Measurements from ENCODE around the gene PLEKHG3.

Gene PLEKHG3

DNA sequence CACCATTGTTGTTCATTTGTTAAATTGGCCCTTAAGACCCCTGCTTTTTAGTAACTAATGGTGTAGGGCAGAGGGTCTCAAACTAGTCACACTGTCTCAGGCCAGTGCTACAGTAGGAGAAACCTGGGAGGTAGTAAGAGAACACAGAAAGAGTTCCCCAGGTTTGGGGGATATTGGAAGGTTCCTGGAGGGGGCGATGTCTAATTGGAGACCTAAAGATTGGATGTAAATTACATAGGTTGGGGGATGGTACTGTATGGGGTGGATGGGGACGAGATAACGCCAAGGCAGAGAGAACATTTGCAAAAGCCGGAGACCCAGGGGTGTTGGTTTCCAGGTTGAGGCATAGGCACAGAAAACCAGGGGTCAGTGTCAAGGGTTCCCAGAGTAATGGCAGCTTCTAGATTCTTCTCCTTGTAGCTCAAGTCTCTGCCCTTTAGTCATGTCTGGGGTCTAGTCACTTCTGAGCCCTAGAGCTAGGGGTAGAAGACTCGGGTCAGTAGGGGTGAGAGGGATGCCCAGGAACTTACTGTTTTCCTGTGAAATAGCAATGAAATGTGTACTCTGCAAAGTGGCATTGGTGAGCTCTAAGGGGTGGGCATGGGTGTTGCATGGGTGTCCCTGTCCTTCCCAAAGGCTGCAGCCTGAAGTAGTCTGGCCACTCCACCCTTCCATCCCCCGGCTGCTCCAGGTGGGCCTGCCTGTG lies 21.8 kb downstream of the PLEKHG3 start:
- DNase-seq (ENCODE audit: low read depth in 2 of 2, low spot score in 1 of 2), result no peak

DNA sequence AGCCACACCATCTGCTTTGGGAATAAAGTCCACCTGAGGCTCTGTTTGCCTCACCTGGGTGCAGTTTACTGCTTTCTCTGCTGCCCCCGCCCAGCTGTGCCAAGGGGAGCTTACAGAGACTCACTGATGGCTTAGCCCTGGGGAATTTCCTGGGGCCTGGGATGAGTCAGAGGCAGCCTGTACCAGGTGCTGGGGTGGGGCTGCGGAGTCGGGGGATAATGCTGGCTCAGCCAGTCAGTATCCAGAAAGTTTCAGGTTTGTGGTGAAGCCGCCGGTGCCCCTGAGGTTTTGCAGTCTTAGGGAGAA lies 22.3 kb downstream of the PLEKHG3 start:
- no peak for DNase-seq (ENCODE audit: low read depth in 2 of 2, low spot score in 1 of 2)

DNA sequence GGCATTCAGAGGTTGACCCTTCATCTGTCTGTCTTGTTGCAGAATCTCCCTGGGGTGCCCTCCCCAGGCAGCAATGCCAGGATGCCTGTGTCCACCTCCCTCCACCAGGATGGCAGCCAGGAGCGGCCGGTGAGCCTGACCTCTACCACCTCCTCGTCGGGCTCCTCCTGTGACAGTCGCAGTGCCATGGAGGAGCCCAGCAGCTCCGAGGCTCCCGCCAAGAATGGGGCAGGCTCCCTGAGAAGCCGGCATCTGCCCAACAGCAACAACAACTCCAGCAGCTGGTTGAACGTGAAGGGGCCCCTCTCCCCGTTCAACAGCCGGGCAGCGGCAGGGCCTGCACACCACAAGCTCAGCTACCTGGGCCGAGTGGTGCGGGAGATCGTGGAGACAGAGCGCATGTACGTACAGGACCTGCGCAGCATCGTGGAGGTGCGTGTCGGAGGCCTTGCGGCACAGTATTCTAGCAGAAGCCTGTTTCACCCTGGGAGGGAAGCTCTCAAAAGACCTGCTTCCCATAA lies 23.4 kb downstream of the PLEKHG3 start:
- no peak for DNase-seq (ENCODE audit: low read depth in 2 of 2, low spot score in 1 of 2)

DNA sequence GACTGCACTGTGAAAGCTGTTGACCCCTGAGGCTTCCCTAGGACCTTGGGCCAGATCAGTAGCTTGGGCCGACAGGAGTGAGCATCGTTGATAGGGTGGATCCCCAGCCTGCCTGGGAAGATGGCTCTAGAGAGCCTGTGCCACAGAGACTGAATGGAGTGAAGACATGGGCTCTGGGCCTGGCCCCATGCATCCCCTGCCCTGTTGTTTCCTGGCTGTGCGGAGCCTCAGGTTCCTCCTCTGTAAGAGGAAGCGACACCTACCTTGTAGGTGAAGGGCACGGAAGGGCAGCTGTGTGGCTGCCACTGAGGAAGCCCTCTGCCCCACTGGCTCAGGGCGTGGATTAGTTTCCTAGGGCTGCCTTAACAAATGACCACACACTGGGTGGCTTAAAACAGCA lies 23.9 kb downstream of the PLEKHG3 start:
- DNase-seq (ENCODE audit: low read depth in 2 of 2, low spot score in 1 of 2), result no peak

DNA sequence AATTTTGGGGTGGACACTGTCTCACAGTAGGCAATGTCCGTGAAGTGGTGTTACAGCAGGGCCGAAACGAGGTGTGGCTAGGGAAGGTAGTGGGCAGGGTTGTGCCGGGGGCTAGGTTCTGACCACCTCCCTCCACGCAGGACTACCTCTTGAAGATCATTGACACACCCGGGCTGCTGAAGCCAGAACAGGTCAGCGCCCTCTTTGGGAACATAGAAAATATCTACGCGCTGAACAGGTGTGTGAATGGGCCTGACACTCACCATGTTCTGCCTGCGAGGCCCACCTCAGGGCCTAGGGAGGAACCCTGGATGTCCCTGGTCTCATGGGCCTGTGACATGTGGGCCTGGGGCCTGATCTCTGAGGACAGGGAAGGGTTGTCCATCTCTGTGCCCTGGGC lies 24.6 kb downstream of the PLEKHG3 start:
- DNase-seq (ENCODE audit: low read depth in 2 of 2, low spot score in 1 of 2), result no peak

DNA sequence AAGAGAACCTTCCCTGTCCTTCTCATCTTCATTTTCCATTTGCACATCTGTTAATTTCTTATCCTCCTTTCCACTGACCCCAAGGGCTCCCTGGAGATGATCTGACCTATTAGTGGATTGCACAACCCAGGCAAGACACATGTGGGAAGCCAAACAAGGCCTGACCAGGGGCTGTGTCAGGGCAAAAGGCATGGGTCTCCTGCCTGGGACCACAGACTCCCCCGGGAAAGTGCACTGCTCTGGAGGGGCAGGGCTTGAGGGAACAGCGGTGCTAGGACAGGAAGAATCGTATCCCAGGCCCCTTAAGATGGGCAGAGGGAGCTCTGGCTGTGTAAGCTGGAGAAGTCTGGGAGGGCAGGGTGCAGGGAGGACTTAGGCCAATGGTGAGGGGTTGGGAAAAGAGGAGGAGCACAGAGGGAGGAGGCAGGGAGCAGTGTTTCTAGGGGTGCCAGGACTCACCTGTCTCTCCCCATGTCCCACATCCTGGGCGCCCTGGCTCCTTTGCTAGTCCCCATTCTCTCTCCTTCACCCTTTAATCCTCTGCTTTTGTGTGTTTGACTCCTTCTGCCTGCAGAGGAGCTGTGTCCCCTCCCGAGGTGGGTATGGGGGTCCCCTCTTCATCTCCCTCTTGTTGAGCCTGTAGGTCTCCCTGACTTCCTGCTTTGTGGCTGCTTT lies 25.3 kb downstream of the PLEKHG3 start:
- DNase-seq (ENCODE audit: low read depth in 2 of 2, low spot score in 1 of 2), result no peak

DNA sequence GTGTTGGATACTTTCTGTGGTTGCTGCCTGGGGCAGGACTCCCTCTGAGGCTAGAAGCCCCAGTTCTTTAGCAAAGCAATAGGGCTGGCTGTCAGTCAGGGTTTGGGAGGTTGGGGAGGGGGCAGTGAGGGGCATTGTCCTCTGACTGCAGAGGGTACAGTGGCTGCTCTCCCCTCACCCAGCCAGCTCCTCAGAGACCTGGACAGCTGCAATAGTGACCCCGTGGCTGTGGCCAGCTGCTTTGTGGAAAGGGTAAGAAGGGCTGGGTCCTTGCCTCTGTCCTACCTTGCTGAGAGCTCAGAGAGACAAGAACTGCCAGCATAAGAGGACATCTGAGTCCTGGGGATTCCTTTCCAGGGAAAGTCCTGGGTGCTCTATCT lies 25.8 kb downstream of the PLEKHG3 start:
- DNase-seq (ENCODE audit: low read depth in 2 of 2, low spot score in 1 of 2), result no peak

DNA sequence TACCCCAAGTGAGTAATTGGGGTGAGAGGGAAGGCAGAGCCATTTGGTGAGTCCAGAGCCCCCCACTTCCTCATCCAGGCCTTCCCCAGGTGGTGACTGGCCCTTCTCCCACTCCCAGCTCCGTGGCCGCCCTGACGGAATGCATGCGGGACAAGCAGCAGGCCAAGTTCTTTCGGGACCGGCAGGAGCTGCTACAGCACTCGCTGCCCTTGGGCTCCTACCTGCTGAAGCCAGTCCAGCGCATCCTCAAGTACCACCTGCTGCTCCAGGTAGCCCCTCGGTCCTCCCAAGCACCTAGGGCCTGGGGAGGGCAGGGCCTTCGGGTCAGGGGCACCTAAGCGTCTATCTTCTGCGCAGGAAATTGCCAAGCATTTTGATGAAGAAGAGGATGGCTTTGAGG lies 26.5 kb downstream of the PLEKHG3 start:
- DNase-seq (ENCODE audit: low read depth in 2 of 2, low spot score in 1 of 2), result no peak

DNA sequence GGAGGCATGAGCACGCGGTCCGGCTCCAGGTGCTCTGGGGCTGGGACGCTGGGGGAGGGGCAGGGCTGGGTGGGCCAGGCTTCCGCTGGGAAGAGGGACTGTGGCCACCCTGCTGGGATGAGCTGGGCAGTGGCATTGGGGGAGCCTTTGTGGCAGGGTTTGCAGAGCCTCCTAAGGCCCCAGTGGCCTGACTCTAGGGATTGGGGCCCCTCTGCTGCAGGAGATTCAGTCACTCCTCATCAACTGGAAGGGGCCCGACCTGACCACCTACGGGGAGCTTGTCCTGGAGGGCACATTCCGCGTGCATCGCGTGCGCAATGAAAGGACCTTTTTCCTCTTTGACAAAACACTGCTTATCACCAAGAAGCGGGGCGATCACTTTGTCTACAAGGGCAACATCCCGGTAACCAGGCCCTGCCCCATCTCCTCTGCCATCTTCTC lies 26.9 kb downstream of the PLEKHG3 start:
- no peak for DNase-seq (ENCODE audit: low read depth in 2 of 2, low spot score in 1 of 2)

DNA sequence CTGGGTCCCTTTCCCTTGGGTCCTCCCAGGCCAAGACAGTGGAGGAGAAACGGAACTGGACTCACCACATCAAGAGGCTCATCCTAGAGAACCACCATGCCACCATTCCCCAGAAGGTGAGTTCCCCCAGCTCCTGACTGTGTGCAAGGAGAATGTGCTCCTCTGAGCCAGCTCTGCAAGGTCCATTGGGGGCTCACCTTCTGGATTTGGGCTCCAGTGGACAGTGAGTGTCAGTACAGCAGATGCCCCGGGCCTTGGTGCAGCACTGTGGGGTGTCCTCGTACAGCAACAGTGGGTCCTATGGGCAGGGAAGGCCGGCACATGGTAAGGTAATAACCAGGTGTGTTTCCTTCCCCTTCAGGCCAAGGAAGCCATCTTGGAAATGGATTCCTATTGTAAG lies 27.8 kb downstream of the PLEKHG3 start:
- no peak for DNase-seq (ENCODE audit: low read depth in 2 of 2, low spot score in 1 of 2)

DNA sequence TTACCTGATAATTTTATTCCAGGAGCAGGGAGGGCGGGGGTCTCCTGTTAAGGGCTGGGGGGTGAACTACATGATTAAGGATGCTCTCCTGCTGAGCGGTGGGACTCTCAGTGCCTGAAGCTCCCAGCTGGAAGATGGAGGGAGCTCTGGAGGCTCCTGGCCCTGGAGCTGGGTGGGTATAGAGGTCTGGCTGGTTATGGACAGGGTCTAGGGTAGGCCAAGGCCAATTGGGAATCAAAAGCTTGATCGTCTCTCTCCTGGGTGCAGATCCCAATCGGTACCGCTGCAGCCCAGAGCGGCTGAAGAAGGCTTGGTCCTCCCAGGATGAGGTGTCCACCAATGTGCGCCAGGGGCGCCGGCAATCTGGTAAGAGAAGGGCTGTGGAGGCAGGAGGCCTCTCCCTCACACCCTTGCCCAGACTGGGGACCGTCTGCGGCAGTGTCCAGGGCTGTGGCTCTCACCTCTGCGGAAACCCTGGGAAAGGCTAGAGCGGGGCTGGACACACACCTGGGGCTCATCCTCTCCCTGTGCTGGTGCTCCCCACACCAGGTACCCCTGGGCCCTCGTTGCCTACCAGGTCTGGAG lies 28.4 kb downstream of the PLEKHG3 start:
- no peak for DNase-seq (ENCODE audit: low read depth in 2 of 2, low spot score in 1 of 2)

DNA sequence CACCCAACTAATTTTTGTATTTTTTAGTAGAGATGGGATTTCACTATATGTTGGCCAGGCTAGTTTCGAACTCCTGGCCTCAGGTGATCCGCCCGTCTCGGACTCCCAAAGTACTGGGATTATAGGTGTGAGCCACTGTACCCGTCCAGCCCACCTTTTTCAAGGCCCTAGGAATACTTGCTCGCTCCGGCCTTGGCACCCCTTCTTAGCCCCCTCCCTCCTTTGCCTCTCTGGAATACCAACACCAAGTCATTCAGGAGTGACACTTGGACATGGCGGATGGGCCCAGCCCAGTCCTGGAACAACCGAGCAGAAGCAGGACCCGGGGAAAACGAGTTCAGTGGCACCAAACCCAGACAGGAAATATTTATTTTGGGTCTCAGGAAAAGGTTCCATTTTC lies 29.1 kb downstream of the PLEKHG3 start:
- no peak for DNase-seq (ENCODE audit: low read depth in 2 of 2, low spot score in 1 of 2)

DNA sequence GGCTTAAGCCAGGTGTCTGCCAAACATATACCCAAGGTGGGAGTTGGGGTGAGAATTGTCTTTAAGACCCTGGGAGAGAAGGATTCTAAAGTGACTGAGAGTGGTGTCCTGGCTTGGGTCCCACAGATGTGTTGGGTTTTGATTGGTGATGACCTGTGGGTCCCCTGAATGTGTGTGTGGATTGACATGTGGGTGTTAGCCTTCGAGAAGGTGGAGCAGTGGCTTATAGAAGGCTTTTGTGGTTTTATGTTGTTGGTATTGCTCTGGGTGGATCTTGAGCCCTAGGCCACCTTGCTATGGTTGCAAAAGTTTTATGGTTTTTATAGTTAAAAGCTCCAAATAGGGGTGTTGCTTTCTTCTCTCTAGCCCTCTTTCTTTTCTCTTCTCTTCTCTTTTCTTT lies 29.7 kb downstream of the PLEKHG3 start:
- DNase-seq (ENCODE audit: low read depth in 2 of 2, low spot score in 1 of 2), result no peak

DNA sequence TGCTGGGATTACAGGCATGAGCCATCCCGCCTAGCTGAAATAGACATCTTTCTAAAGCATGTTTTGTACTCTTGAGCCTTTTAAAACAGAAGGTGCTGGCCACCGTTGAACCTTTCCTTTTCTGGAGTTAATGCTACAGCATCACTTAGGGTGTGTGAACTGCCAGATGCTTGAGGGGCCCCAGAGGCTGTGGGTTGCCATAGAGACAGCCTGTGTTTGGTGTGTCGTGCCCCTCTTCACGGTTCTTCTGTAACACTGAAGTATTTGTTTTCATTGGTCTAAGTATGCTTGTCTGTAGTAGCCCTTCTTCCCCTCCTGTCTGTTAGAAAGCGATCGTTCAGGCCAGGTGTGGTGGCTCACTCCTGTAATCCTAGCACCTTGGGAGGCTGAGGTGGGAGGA lies 30.8 kb downstream of the PLEKHG3 start:
- no peak for DNase-seq (ENCODE audit: low read depth in 2 of 2, low spot score in 1 of 2)

DNA sequence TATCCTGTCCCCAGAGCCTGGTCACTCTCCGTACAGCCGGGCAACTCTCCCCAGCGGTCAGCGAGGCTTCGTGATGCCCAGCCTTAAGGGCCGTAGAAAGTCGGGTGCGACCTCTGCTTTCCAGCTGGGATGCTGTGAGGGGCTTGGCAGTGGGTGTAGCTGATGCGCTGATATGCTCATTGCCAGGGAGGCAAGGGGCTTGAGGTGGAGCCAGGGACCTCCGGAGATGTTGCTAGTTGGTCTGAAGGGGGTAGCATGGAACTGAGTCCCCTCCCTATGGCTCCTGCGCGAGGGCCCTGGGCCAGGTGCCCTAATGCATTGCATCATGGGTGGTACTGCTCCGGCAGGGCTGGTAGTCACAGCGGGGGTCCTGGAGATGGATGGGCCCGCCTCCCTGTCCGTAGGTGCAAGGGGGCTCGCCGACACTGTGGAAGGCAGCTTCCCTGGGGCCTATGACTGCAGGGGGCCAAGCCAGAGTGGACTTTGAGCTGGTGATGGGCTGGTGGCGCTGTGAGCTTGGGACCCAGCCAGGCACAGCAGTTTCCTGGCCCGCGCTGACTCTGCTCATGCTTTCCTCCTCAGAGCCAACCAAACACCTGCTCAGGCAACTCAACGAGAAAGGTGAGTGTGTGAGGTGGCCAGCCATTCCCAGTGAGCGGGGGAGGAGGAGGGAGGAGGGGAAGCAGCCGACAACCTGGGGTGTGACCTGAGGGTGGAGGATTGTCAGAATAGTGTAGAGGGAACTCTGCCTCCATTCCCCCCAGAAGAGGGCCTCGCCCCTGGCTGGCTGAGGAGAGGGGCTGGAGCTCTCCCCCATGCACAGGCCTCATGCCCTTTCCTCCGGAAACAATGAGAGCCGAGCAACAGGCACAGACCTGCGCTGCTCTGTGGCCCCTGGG lies 32.3 kb downstream of the PLEKHG3 start:
- DNase-seq (ENCODE audit: low read depth in 2 of 2, low spot score in 1 of 2), result no peak

DNA sequence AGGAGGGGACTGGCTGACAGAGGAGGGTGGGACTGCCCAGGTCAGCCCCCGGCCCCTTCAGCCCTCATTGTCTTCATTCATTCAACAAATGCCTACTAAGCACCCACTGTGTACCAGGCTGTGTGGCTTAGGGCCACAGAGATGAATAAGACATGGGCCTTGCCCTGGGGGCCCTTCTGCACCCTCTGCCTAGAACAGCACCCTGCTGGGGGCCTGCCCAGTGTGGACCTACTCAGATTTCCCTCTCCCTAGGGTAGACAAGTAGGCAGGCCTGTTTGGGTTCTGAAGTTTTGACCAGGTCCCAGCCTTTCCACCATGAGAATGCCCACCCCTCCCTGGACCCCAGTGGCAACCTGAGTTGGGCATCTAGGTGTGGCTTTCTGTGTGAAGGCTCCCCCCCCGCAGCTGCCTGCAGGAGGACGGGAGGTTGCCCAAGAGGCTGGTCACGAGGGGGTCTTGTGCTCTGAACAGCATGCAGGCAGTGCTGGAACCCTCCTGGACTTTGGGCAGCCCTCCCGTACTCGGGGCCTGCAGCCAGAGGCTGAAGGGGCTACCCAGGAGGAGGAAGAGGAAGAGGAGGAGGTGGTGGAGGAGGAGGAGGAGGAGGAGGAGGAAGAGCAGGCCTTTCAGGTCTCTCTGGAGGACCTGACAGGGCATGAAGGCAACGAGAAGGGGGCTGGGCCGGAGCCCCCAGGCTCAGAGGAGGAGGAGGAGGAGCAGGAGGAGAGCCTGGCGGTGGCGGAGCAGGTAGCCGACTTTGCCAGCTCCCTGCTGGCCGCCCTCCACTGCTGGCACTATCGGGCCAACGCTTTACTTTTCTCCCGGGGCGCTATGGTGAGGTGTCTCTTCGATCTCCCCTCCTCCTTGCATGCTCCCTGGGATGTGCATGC lies 33.4 kb downstream of the PLEKHG3 start:
- no peak for DNase-seq (ENCODE audit: low read depth in 2 of 2, low spot score in 1 of 2)

DNA sequence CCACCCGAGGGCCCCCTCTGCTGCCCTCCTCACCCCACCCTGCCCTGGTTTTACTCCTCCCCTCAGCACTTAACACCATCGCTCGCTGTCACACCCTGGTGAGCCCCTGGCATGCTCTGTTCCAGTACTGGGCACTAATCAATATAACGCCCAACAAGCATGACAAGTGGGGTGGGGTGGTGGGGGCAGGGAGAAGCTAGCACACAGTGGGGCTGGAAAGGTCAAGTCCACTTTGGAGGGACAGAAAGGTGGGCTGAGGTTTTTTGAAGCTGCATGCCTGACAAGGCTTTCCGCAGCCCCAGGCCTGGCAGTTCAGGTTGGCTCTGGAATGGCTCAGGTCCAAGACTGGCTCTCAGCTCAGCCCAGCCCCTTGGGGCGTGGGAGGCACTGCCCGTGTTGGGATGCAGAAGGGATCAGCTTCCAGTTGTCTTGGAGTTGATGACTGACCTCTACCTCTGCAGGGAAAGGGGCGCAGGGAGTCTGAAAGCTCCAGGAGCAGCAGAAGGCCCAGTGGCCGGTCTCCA lies 34.1 kb downstream of the PLEKHG3 start:
- no peak for DNase-seq (ENCODE audit: low read depth in 2 of 2, low spot score in 1 of 2)

DNA sequence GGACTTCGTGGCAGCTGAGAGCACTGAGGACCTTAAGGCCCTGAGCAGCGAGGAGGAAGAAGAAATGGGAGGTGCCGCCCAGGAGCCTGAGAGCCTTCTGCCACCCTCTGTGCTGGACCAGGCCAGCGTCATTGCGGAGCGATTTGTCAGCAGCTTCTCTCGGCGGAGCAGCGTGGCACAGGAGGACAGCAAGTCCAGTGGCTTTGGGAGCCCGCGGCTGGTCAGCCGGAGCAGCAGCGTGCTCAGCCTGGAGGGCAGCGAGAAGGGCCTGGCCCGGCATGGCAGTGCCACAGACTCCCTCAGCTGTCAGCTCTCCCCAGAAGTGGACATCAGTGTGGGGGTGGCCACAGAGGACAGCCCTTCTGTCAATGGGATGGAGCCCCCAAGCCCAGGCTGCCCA lies 37.0 kb downstream of the PLEKHG3 start:
- no peak for DNase-seq (ENCODE audit: low read depth in 2 of 2, low spot score in 1 of 2)

DNA sequence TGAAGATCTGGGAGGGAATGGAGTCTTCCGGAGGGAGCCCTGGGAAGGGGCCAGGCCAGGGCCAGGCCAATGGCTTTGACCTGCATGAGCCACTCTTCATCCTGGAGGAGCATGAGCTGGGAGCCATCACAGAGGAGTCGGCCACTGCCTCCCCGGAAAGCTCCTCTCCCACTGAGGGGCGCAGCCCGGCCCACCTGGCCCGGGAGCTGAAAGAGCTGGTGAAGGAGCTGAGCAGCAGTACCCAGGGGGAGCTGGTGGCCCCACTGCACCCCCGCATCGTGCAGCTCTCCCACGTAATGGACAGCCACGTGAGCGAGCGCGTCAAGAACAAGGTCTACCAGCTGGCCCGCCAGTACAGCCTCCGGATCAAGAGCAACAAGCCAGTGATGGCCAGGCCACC lies 37.7 kb downstream of the PLEKHG3 start:
- DNase-seq (ENCODE audit: low read depth in 2 of 2, low spot score in 1 of 2), result no peak

DNA sequence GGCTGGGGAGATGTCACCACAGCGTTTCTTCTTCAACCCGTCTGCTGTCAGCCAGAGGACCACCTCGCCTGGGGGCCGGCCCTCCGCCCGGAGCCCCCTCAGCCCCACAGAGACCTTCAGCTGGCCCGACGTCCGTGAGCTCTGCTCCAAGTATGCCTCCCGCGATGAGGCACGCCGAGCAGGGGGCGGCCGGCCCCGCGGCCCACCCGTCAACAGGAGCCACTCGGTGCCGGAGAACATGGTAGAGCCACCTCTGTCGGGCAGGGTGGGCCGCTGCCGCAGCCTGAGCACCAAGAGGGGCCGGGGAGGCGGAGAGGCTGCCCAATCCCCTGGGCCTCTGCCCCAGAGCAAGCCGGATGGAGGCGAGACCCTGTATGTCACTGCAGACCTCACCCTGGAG lies 38.8 kb downstream of the PLEKHG3 start:
- no peak for DNase-seq (ENCODE audit: low read depth in 2 of 2, low spot score in 1 of 2)
